Kidney tubule cell (primary cell): ENCODE results near the gene TULP4.
"Not testable (repeated sequence)": the region's sequence is repeated elsewhere in the genome, so short reads cannot be mapped to it uniquely, and the experiment has no call there.

Source experiments
- DNase-seq: peaks from one replicate; pipeline ENCODE4 v3.0.0-alpha.2; 2018; ENCODE audit warnings: low spot score

TULP4 gene

GRCh38 chr6:158295976-158296853 lies 16.1 kb upstream of the TULP4 start:
- DNase-seq = not testable (repeated sequence)

- DNase-seq = not testable (repeated sequence)
Observed at GRCh38 chr6:158296854-158297324, 15.4 kb upstream of the TULP4 start.

GRCh38 chr6:158297657-158298056 lies 14.6 kb upstream of the TULP4 start:
- not testable (repeated sequence) for DNase-seq

- DNase-seq = peak; percentile 93
Observed at GRCh38 chr6:158300306-158301143, 11.7 kb upstream of the TULP4 start.

GRCh38 chr6:158301561-158301960 lies 10.7 kb upstream of the TULP4 start:
- DNase-seq = peak; percentile 32

GRCh38 chr6:158302195-158302796 lies 10.0 kb upstream of the TULP4 start:
- not testable (repeated sequence) for DNase-seq

GRCh38 chr6:158303210-158303731 lies 9.0 kb upstream of the TULP4 start:
- no peak for DNase-seq

GRCh38 chr6:158304254-158304653 lies 8.0 kb upstream of the TULP4 start:
- DNase-seq = no peak

- no peak for DNase-seq
Observed at GRCh38 chr6:158309814-158310213, 2.5 kb upstream of the TULP4 start.

GRCh38 chr6:158311193-158311592 lies 1.1 kb upstream of the TULP4 start:
- DNase-seq = no peak

- no peak for DNase-seq
Observed at GRCh38 chr6:158311626-158312025, 639 bp upstream of the TULP4 start.

GRCh38 chr6:158312672-158313397 lies 570 bp downstream of the TULP4 start:
- DNase-seq = no peak

- no peak for DNase-seq
Observed at GRCh38 chr6:158313989-158314388, 1.7 kb downstream of the TULP4 start.

- DNase-seq = no peak
Observed at GRCh38 chr6:158314737-158315136, 2.5 kb downstream of the TULP4 start.

- peak; percentile 53 for DNase-seq
Observed at GRCh38 chr6:158316022-158316421, 3.8 kb downstream of the TULP4 start.

GRCh38 chr6:158321960-158322359 lies 9.7 kb downstream of the TULP4 start:
- peak; percentile 35 for DNase-seq

GRCh38 chr6:158322400-158322723 lies 10.1 kb downstream of the TULP4 start:
- no peak for DNase-seq

GRCh38 chr6:158322724-158323560 lies 10.7 kb downstream of the TULP4 start:
- peak; percentile 85 for DNase-seq

GRCh38 chr6:158323561-158323958 lies 11.3 kb downstream of the TULP4 start:
- no peak for DNase-seq

GRCh38 chr6:158324136-158324535 lies 11.9 kb downstream of the TULP4 start:
- DNase-seq = no peak

- no peak for DNase-seq
Observed at GRCh38 chr6:158327211-158327610, 14.9 kb downstream of the TULP4 start.
